HCT116 (cell line): ENCODE data around the gene GCSAM. TPM values are rescaled to one million over a fixed set of nuclear protein-coding genes. Genes with fewer than 3 reads are reported as not detected.

Experiments
- ATAC-seq: fragments of 200-7000 bp; cut with Tn5 transposase; 2 replicates; pipeline ENCODE4 v1.9.1; 2020; ENCODE audit warnings: mild to moderate bottlenecking, moderate library complexity
- BruUV-seq: library from RNA; stranded (reverse); fragments of 400-500 nt; replicated peaks from 2 replicates; lab custom pipeline; 2021; lab: Mats Ljungman, UMichigan
- CTCF ChIA-PET: fragments of 300-600 bp; sonication (Branson Sonifier 250); formaldehyde crosslinking; loops from one replicate; lab custom pipeline; 2021; ENCODE audit warnings: antibody characterized with exemption; lab: Charles Lee
- POLR2A ChIA-PET: fragments of 300-600, 350-600 bp; sonication (Branson Sonifier 250); formaldehyde crosslinking; loops from one replicate; lab custom pipeline; 2021; ENCODE audit warnings: antibody characterized with exemption; lab: Charles Lee
- RAD21 ChIA-PET, 2 experiments: fragments of 300-600 bp; sonication (Branson Sonifier 250); formaldehyde crosslinking; loops; one replicate each; lab custom pipeline; 2023; ENCODE audit warnings: low total read pairs in 2 of 2; ENCODE audit not compliant: uncharacterized antibody in 2 of 2, unreplicated experiment in 2 of 2, low non-redundant PET in 1 of 2; lab: Charles Lee
- DNase-seq: peaks from one replicate; pipeline ENCODE4 v3.0.0-alpha.2; 2010; ENCODE audit warnings: low read depth, low spot score
- H2AFZ ChIP-seq: fragments of 200-600 bp; shearing (Covaris generic), sonication (generic); 2 replicates; pipeline ENCODE4 v1.6.1; 2017; ENCODE audit warnings: low read depth, mixed run types, mixed read lengths, antibody characterized with exemption, low read length; ENCODE audit not compliant: poor library complexity, severe bottlenecking
- H3K27ac ChIP-seq: 2 replicates; pipeline ENCODE4 v1.5.1; 2012; ENCODE audit warnings: low read depth, low read length
- H3K27me3 ChIP-seq: fragments of 200-600 bp; sonication (generic); 2 replicates; pipeline ENCODE4 v1.6.1; 2016; ENCODE audit warnings: mixed run types, low read length, mixed read lengths; ENCODE audit not compliant: insufficient read depth
- H3K36me3 ChIP-seq, 2 experiments: fragments of 200-500 bp in 1 of 2; fragments of 200-600 bp in 1 of 2; sonication (Bioruptor generic) in 1 of 2; sonication (generic) in 1 of 2; 2 replicates each; pipeline versions ENCODE4 v1.5.1 to v1.6.1; 2014 to 2016; ENCODE audit warnings: low read length in 2 of 2, inconsistent platforms in 1 of 2, mixed read lengths in 1 of 2, mixed run types in 1 of 2; ENCODE audit not compliant: insufficient read depth in 2 of 2, control insufficient read depth in 1 of 2
- H3K4me1 ChIP-seq, 2 experiments: fragments of 200-600 bp in 1 of 2; sonication (generic) in 1 of 2; 2 replicates each; pipeline versions ENCODE4 v1.5.1 to v1.6.1; 2012 to 2017; ENCODE audit warnings: low read length in 2 of 2, inconsistent platforms in 1 of 2, mild to moderate bottlenecking in 1 of 2, mixed read lengths in 1 of 2, mixed run types in 1 of 2, moderate library complexity in 1 of 2; ENCODE audit not compliant: insufficient read depth in 2 of 2, control insufficient read depth in 1 of 2
- H3K4me2 ChIP-seq: fragments of 200-600 bp; sonication (generic); 2 replicates; pipeline ENCODE4 v1.6.1; 2017; ENCODE audit warnings: mixed run types, low read length, mixed read lengths
- H3K4me3 ChIP-seq, 2 experiments: fragments of 200-600 bp in 1 of 2; sonication (generic) in 1 of 2; replicated peaks in 1 of 2; 2 replicates each; pipeline ENCODE4 v1.5.1; 2011 to 2016; ENCODE audit warnings: low read length in 2 of 2, control low read depth in 1 of 2, low read depth in 1 of 2, mild to moderate bottlenecking in 1 of 2, mixed read lengths in 1 of 2, mixed run types in 1 of 2
- H3K79me2 ChIP-seq: fragments of 200-600 bp; sonication (generic); 2 replicates; pipeline ENCODE4 v1.6.1; 2017; ENCODE audit warnings: mild to moderate bottlenecking, mixed run types, low read length, moderate library complexity, mixed read lengths; ENCODE audit not compliant: insufficient read depth
- H3K9ac ChIP-seq: fragments of 200-600 bp; sonication (generic); 2 replicates; pipeline ENCODE4 v1.6.1; 2016; ENCODE audit warnings: low read length, mixed read lengths
- H3K9me2 ChIP-seq: fragments of 200-600 bp; sonication (generic), shearing (Covaris generic); 2 replicates; pipeline ENCODE4 v1.6.1; 2017; ENCODE audit warnings: mixed run types, mild to moderate bottlenecking, moderate library complexity; ENCODE audit not compliant: insufficient read depth
- H3K9me3 ChIP-seq, 2 experiments: fragments of 200-500 bp in 1 of 2; fragments of 200-600 bp in 1 of 2; sonication (Bioruptor generic) in 1 of 2; sonication (generic) in 1 of 2; 2 replicates each; pipeline ENCODE4 v1.6.1; 2014 to 2017; ENCODE audit warnings: low read length in 2 of 2, mixed read lengths in 2 of 2, inconsistent platforms in 1 of 2, low read depth in 1 of 2, mild to moderate bottlenecking in 1 of 2, mixed run types in 1 of 2, moderate library complexity in 1 of 2; ENCODE audit not compliant: control insufficient read depth in 1 of 2, insufficient read depth in 1 of 2
- H4K20me1 ChIP-seq: fragments of 200-600 bp; sonication (generic), shearing (Covaris generic); 2 replicates; pipeline ENCODE4 v1.6.1; 2017; ENCODE audit warnings: mixed run types, mild to moderate bottlenecking, moderate library complexity; ENCODE audit not compliant: insufficient read depth
- CBX3 ChIP-seq: IDR thresholded peaks from 2 replicates; pipeline ENCODE4 v1.6.1; 2012; ENCODE audit warnings: low read depth
- CEBPB ChIP-seq: IDR thresholded peaks from 2 replicates; pipeline ENCODE4 v1.6.1; 2012; ENCODE audit warnings: low read depth
- CTCF ChIP-seq, 3 experiments: fragments of 200-600 bp in 1 of 3; sonication (generic) in 1 of 3; IDR thresholded peaks in 2 of 3; conservative IDR thresholded peaks in 1 of 3; 2 replicates each; pipeline ENCODE4 v1.5.1; 2012 to 2017; ENCODE audit warnings: low read depth in 2 of 3, low read length in 2 of 3, antibody characterized with exemption in 1 of 3, borderline replicate concordance in 1 of 3, control low read depth in 1 of 3, mild to moderate bottlenecking in 1 of 3, mixed read lengths in 1 of 3, mixed run types in 1 of 3, moderate library complexity in 1 of 3; ENCODE audit not compliant: insufficient read depth in 1 of 3
- ELF1 ChIP-seq: IDR thresholded peaks from 2 replicates; pipeline ENCODE4 v1.6.1; 2012; ENCODE audit warnings: low read depth, borderline replicate concordance
- FOSL1 ChIP-seq: IDR thresholded peaks from 2 replicates; pipeline ENCODE4 v1.6.1; 2012; ENCODE audit warnings: low read depth
- JUND ChIP-seq: IDR thresholded peaks from 2 replicates; pipeline ENCODE4 v1.6.1; 2012
- POLR2AphosphoS5 ChIP-seq: IDR thresholded peaks from 2 replicates; pipeline ENCODE4 v1.6.1; 2011; ENCODE audit warnings: mild to moderate bottlenecking, low read depth, low read length, moderate library complexity
- REST ChIP-seq: IDR thresholded peaks from 2 replicates; pipeline ENCODE4 v1.6.1; 2012; ENCODE audit warnings: low read depth
- SP1 ChIP-seq: IDR thresholded peaks from 2 replicates; pipeline ENCODE4 v1.6.1; 2012; ENCODE audit warnings: low read depth
- SRF ChIP-seq: IDR thresholded peaks from 2 replicates; pipeline ENCODE4 v1.6.1; 2012; ENCODE audit warnings: low read depth
- TCF7L2 ChIP-seq: IDR thresholded peaks from 2 replicates; pipeline ENCODE4 v1.7.0; 2011; ENCODE audit warnings: borderline replicate concordance, inconsistent platforms; ENCODE audit not compliant: insufficient read depth, insufficient read length; ENCODE audit errors: extremely low read depth
- ZFX ChIP-seq: fragments of 450-650 bp; IDR thresholded peaks from 2 replicates; pipeline ENCODE4 v1.6.1; 2017
- intact Hi-C: fragments of 100-400 bp; cut with micrococcal nuclease; formaldehyde crosslinking; loops from 2 replicates; pipeline ENCODE4 v1.10.0; 2022
- total RNA-seq: library from RNA; stranded (reverse); gene quantifications from one replicate; pipeline ENCODE4 v1.2.1, GENCODE V29; 2021; ENCODE audit not compliant: unreplicated experiment
- TF ChIP-seq, protein P1 (sequence below): IDR thresholded peaks from 2 replicates; pipeline ENCODE4 v1.6.1; 2012

The GCSAM gene
- total RNA-seq, 1 experiment from 2014 or later = not detected

- Histone ChIP-seq H3K27ac (peak overlapping the region; percentile 66), H3K27me3 (no peaks in the 10 kb centered on the region), H3K4me1 (peaks cover 29 to 39% of the 10 kb centered on the region in 2 experiments), H3K9me2 (no peaks in the 10 kb centered on the region), H3K9ac (peak overlapping the region; percentile 74), H3K4me3 (peak overlapping the region; percentile 55 to 73)
- ChIA-PET CTCF (interaction anchor here (1.0 to 1.2 kb wide), 2 partner anchors 11 to 44 kb away, joined by 3 read pairs; no protein-coding TSS in a partner anchor), POLR2A (no interaction called here), RAD21 (no interaction called here)
- intact Hi-C loops = no loop called here
- 0 out of 2 replicates have a peak, but pooled peaks have one; percentile 9 for ATAC-seq
- DNase-seq = peak; percentile 26
- peak; percentile 19; the same call in 1 of the 2 replicates for TF ChIP-seq SP1
- peak; percentile 42; the same call in 1 of the 2 replicates for TF ChIP-seq JUND
- no peak for TF ChIP-seq ZFX
- peak; percentile 65 for TF ChIP-seq FOSL1
- TF ChIP-seq SRF = no peak
- no peak for TF ChIP-seq CTCF (IDR thresholded peaks at IDR 0.05 in 2 of 3, conservative IDR thresholded peaks at IDR 0.05 in 1 of 3; ENCODE audit: borderline replicate concordance in 1 of 3, insufficient read depth in 1 of 3, low read depth in 2 of 3, low read length in 2 of 3)
- TF ChIP-seq CEBPB = no peak
- peak; percentile 22; the same call in 1 of the 2 replicates for TF ChIP-seq POLR2AphosphoS5
- TF ChIP-seq CBX3 = 0 out of 2 replicates have a peak, but pooled peaks have one; percentile 17
- TF ChIP-seq, protein P1, sequence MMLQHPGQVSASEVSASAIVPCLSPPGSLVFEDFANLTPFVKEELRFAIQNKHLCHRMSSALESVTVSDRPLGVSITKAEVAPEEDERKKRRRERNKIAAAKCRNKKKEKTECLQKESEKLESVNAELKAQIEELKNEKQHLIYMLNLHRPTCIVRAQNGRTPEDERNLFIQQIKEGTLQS = no peak
- no peak for TF ChIP-seq ELF1
- TF ChIP-seq REST = no peak
- TF ChIP-seq TCF7L2 = peak; percentile 13
- TF ChIP-seq, all 23 proteins: peak for 6
- Histone ChIP-seq H4K20me1 (no peaks in the 10 kb centered on the region), H3K4me2 (peak overlapping the region; percentile 88), H2AFZ (no peak overlapping the region), H3K79me2 (peaks cover 49% of the 10 kb centered on the region), H3K9me3 (no peaks in the 10 kb centered on the region), H3K36me3 (peaks cover 0 to 5% of the 10 kb centered on the region in 2 experiments; a peak in 1 of 4 replicates)
- no TSS peak for BruUV-seq
Measured at GRCh38 chr3:112086875-112087524, 46.0 kb downstream of the GCSAM start.
